HG03342 (cell line): ENCODE results near the gene CTNND2.
"Not testable (repeated sequence)": the region's sequence is repeated elsewhere in the genome, so short reads cannot be mapped to it uniquely, and the experiment has no call there.

ENCODE experiments used
- ATAC-seq: cut with Tn5 transposase; IDR thresholded peaks from one replicate; pipeline ENCODE4 v1.9.1; 2021; ENCODE audit warnings: mild to moderate bottlenecking, moderate library complexity; ENCODE audit not compliant: unreplicated experiment

CTNND2 gene

DNA sequence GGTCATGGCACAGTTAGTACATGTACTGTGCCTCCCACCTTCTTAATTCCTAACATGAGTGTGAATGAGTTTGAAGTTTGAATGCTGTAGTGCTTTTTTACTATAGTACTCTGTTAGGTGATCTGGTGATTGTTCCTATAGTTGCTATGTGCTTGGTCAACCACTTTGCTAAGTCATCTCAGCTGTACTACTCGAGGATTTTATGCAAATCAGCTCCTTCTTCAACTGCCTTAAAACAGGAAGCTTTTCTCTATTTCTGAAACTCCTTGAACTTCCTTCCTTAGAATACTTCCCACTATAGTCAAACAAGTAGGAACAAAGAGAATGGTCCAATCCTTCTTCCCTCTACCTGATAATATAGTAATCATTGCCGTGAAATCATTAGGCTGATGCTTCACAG lies 219.6 kb downstream of the CTNND2 start:
- ATAC-seq = no peak

DNA sequence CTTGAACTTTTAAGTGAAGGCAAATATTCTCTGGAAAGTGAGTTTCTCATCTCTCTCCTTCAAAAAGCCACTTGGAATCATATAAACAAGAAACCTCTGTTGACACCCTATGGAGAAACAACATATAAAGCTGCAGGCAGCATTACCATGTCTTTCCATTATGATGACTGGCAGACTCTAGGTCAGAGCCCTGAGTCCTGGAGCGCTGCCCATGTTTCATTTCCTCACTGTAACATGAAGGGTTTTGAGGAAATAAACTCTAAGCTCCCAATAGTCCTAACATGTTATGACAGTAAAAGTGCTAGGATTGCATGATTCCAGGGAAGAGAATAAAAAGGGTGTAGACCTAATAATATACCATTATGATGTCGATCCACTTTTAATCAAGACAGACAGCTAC lies 220.6 kb downstream of the CTNND2 start:
- ATAC-seq = no peak

DNA sequence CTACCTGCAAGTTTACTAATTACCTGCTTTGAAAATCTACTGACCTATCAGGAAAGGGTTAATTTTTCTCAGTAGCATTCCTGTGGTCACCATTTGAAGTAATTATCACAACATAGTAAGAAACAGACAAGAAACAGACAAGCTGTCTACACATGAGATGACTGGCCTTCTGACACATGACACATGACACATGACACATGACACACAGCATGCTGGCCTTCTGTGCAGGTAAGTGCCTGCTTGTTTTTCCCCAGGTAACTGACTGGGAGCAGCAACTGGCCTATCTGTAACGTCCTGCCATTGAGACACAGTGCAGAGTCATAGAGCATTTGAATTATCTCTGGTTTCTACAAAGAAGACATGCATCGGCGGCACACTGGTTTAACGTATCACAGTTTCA lies 222.4 kb downstream of the CTNND2 start:
- no peak for ATAC-seq

DNA sequence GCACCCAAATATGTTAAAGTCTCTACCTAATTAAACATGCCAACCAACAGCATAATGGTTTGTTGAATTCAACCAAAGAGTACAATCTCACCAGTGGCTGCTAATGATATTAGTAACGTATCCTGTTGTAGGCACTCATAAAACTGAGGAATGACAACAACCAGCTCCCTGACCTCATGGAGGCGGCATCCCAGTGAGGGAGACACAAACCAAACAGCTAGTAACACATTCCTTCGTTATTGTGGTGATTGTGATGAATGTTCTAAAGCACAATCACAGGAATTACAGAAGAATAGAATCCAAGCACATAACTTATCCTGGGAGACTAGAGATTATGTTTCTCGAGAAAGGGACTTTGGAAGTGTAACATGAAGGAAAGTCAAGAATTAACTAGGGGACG lies 224.6 kb downstream of the CTNND2 start:
- ATAC-seq = no peak

DNA sequence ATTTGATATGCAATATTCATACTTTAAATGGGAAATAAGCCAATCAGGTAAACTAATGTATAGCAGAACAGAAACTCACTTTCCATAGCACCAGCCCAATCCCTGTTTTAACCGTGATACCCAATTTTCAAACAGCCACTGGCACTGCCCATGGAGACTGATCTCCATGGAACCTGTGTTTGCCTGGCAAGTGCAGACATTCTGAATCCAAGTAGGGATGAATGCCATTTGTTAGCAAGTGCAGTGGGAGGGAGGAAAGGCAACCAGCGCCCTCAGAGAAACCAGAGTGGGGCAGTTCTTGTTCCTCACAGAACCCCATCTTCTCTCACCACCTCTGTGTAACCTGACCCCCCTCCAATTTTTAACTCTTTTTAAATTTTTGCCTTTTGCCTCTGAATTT lies 229.1 kb downstream of the CTNND2 start:
- no peak for ATAC-seq

DNA sequence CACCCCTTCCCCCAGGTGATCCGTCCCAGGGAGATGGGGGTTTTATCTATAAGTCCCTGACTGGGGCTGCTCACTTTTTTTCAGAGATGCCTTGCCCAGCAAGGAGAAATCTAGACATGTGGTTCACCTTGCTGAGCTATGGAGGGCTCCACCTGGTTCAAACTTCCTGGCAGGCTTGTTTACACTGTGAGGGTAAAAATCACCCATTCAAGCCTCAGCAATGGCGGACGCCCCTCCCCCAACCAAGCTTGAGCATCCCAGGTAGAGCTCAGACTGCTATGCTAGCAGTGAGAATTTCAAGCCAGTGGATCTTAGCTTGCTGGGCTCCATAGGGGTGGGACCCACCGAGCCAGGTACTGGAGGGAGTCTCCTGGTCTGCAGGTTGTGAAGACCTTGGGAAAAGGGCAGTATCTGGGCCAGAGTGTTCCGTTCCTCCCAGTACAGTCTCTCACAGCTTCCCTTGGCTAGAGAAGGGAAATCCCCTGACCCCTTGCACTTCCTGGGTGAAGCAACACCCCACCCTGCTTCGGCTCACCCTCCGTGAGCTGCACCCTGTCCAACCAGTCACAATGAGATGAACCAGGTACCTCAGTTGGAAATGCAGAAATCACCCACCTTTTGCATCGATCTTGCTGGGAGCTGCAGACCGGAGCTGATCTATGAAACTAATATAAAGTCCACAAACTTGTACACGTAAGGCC lies 231.7 kb downstream of the CTNND2 start:
- no peak for ATAC-seq

DNA sequence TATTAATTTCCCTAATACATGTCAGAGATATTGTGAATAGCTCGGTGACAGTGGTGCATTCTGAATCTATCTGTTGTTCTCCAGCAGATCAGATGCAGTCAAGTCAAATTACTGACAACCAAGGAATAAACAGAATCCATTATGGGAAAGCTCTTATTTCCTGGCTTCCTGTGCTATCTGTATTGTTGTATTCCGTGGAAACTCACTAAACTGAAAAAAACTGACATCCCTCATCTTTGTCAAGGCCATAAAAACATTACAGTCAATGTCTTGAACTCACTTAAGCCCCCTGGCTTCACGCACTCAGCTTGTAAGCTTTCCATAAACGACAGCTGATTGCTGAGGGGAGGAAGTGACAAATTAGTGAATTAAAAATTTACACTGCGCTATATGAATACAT lies 245.9 kb downstream of the CTNND2 start:
- ATAC-seq = no peak

DNA sequence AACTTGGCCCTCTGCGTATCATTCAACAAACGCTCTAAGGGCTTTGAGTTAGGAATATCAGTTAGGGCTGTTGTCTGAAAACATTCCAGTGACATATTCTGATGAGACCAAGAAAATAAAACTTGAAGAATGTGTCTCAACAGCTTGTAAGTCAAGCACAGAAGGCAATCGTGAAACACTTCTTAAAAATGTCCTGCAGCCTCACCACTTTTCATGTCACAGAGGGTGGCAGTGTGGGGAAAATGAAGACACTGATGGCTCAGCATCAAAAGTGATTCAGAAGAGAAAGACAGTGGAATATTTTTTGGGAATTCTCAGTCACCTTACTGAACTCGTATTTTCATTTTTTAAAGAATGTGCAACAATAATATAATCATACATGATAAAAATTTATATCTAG lies 247.3 kb downstream of the CTNND2 start:
- no peak for ATAC-seq

DNA sequence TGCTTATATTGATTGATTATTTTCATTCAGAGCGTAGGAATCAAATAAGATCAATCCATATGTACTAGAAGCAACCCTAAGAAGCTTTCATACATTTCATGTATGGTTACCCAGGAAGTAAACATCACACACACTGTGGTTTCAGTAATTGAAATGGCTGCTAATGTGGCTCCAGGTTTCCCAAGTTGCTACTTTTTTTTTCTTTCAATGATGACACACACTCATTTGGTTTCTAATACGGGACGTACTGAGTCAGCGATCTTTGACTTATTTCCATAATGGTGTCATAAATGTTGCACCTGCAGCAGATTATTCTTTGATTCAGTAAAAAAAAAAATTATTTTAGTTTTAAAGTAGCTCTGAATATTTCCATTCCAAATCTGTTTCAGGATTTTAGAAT lies 248.6 kb downstream of the CTNND2 start:
- ATAC-seq = no peak

DNA sequence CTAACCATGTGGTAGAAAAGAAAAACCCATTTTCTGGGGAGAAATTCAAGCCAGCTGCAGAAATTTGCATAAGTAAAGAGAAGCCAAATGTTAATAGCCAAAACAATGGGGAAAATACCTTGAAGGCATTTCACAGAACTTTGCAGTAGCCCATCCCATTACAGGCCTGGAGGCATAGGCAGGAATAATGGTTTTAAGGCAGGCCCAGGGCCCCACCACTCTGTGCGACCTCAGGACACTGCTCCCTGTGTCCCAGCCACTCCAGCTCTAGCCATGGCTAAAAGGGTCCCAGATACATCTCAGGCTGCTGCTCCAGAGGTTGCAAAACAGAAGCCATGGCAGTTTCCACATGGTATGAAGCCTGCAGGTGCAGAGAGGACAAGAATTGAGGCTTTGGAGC lies 253.3 kb downstream of the CTNND2 start:
- ATAC-seq = no peak

DNA sequence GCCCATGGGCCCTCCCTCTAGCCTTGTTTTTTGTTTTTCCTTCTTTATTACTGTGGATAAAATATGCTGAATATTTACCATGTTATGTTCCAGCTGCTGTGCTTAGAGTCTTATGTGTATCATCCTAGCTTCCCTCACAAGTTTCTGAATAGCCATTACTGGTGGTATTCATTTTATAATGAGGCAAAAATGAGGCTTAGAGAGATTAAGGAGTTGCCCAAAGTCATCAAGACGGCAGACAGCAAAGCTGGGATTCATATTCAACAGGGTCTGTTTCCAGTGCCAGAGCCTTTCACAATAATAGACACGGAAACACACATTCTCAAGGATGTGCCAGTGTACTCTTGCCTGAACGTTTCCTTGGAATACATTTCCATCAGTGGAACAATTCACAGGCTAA lies 258.1 kb downstream of the CTNND2 start:
- ATAC-seq = no peak

DNA sequence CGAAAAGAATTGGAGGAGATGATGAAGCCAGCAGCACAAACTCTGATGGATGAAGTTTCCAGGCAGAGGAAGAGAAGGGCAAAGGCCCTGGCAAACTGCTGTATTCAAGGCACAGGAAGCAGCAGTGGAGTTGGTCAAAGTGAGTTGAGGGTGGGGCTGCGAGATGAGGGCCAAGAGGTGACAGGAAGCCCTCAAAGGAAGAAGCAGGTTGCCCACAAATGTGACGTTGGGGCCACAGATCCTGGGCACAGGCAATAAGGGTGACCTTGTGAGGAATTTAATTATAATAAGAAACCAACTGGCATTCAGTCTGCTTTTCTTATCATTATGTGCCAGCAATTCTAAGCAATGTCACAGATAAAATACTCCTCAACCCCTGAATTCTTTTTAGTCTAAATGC lies 261.8 kb downstream of the CTNND2 start:
- no peak for ATAC-seq

DNA sequence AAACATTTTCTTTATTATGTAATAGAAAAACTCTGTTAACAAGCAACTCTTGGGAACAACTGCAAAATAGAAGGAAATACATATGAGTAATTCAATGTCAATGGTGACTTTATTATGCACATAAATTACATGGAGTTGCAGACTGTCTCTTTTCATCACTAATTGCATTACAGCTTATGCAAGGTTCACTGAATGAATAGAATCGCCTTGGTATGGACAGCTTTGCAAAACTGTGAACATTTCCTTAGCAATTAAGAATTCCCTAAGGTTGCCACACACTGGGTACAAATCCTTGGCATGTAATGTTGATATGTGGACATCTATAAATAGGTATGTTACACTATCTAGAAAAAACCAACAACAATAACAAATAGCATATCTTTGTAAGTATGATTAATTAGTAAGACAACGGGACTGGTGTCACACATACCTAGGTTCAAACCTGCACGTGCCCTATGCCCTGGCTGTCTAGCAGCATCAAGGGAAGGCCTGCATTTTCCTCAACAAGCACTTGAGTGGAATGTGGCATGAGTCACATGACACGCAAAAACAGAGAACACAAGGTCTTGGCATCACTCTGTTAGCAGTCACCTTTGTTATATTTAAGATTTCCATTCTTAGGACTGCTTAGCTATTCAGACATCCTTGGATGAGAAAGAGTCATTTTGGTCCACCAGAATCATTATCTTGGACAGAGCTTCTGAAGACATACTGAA lies 263.9 kb downstream of the CTNND2 start:
- ATAC-seq = no peak

DNA sequence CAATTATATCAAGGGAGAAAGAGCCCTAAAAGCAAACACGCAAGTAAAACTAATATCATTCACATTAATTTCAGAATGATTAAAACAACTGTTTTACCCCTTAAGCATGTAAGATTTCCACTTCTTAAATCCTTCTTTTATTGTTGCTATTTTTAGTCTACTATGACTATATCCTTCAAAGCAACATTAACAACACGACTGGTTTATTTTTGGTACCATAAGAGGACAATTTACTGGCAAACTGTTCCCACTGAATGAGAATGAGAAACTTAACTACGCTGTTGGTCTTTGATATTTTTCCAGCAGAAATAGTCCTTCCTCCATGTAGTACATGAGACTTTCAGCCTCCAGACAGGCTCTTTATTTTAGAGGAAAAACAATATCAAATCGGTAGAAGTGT lies 281.5 kb downstream of the CTNND2 start:
- ATAC-seq = no peak

DNA sequence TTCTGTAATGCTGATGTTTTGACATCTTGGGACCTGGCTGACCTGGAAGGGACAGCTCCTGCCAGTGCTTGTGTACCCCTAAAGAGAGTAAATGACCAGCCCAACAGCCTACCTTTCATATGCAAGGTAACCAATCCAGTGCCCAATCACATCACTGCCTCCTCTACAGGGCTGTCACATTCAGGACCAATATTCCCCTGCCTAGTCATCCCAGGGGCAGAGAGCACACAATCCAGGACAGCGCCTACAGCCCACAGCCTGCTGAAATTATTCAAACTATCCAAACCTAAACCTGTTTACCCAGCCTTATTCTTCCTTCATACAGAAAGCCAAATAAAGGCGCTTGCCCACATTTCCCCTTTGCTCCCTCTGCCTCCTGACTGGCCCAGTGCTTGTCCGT lies 284.1 kb downstream of the CTNND2 start:
- ATAC-seq = no peak

DNA sequence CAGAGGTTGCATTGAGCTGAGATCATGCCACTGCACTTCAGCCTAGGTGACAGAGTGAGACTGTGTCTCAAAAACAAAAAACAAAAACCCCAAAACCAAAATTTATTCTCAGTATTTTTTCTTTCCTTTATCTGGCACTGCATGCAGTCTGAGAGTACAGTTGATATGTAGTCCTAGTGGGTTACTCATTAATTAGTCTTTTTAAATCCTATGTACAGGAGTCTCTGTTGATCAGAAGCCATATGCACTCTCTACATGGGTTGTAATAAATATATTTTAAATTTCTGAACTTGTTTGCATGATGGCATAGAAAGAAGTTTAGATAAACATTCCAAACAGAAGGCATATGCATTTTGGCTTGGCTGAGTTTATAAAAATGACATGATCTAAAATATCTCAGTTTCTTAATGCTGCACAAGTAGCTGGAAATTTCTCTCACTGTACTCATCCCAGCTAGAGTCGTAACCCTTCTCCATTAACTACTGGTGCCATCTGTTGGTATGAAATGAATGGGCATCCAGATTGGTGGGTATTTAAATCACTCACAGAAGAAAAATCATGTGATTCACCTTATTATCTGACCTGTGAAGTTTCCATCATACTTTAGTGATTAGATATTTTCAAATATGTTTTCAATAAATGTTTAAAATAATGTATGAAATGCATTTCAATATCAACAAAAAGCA lies 284.8 kb downstream of the CTNND2 start:
- no peak for ATAC-seq

DNA sequence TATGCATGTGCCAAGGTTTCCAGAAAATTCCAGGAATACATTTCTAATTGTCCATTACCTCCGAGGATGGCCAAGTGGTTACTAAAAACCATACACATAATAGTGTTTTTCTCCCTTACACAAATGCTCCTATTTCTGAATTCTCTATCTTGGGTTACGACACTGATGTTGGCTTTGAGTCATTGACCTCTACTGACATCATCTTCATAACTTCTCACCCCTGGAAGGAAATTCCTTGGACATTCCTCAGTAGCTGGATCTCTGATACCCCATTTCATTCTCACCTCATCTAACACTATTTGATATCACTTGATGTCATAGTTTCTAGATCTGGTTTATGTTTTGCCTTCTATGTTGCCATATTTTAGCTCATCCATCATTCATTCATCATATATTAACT lies 287.2 kb downstream of the CTNND2 start:
- ATAC-seq = no peak

DNA sequence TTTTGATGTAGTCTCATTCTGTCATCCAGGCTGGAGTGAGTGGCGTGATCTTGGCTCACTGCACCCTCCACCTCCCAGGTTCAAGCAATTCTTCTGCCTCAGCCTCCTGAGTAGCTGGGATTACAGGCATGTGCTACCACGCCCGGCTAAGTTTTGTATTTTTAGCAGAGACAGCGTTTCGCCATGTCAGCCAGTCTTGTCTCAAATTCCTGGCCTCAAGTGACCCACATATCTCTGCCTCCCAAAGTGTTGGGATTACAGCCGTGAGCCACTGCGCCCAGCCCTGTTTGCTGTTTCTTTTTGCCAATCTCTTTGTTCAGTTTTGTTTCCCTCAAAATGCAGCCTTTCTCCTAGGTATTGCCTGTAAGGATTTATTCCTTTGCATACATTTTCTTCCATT lies 287.6 kb downstream of the CTNND2 start:
- not testable (repeated sequence) for ATAC-seq

DNA sequence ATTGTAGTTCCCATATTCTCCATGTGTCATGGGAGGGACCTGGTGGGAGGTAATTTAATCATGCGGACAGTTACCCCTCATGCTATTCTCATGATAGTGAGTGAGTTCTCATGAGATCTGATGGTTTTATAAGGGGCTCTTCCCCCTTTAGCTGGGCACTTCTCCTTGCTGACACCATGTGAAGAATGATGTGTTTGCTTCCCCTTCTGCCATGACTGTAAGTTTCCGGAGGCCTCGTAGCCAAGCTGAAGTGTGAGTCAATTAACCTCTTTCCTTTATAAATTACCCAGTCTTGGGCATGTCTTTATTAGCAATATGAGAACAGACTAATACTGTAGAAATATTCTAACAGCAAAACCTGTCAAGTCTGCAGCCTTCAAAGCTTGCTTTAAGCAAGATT lies 293.2 kb downstream of the CTNND2 start:
- ATAC-seq = no peak

DNA sequence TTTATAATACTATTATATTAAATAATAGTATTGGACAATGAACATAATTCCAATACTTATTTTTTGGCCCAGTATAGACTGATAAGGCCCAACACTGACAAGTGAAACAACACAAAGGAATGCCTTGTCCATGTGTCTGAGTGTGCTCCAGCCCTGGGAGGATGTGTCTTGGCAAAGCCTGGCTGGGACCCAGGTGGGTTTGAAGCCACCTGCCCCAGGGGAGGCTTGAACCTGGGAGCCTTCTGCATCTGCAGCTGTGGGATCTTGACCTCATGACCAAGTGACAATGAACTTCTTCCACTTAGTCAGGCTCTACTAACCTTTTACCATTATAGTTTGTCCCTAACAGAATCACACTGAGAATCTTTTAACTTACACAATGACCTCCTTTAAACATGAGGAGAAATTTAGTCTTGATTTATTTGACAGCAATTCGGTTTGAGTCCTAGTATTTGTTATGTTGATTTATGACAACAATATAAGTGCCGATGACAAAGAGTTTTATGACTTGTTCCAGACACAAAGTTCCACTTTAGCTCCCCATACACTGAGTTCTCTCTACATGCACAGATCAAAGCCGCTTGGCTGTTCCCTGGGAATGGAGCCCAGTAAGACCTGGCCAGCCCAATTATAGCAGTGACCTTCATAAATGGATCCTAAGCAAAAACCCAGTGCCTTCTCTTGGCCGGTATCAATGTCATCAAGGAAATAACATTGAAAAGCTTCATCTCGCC lies 294.5 kb downstream of the CTNND2 start:
- no peak for ATAC-seq

DNA sequence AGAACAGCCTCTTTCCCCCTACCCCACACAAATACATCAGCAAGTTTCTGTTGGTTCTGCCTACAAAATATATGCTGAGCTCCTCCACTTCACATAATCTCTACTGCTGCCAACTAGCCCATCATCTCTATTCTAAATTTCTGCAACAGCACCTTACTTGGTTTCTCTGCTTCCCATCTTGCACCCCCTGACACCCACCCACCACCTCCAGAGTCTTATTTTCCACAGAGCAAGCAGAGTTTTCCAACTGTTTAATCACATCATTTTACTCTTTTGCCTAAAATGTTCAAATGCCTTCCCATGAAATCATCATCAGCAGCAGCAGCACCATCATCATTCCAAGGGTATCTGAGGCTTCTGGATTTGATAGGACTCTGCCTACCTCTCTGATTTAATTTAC lies 295.7 kb downstream of the CTNND2 start:
- ATAC-seq = no peak
